Breast epithelium (tissue), 3 donors: ENCODE measurements around the gene CCDC57.

Experiments
- CTCF ChIP-seq, 3 donors: fragments of 450-650 bp; IDR thresholded peaks; one replicate each; pipeline ENCODE4 v1.5.1; 2016 to 2017; ENCODE audit warnings: antibody characterized with exemption in 3 of 3, mild to moderate bottlenecking in 3 of 3, moderate library complexity in 3 of 3
- POLR2A ChIP-seq: fragments of 450-650 bp; IDR thresholded peaks from one replicate; pipeline ENCODE4 v1.6.1; 2016; ENCODE audit warnings: antibody characterized with exemption, mild to moderate bottlenecking, moderate library complexity
- POLR2AphosphoS5 ChIP-seq, 3 donors: sonication (generic); formaldehyde crosslinking; IDR thresholded peaks; one replicate each; pipeline ENCODE4 v1.6.1; 2017; ENCODE audit warnings: antibody characterized with exemption in 3 of 3

GRCh38 chr17:82213251-82214011, 789 bp upstream of the CCDC57 start:
- TF ChIP-seq CTCF (IDR thresholded peaks at IDR 0.05) (no peak), POLR2A (no peak), POLR2AphosphoS5 (IDR thresholded peaks at IDR 0.05) (peak in 1 of 3 donors; percentile 26)
